ENCODE measurements around the gene PMEL.

- no peak for TF ChIP-seq CTCF (conservative IDR thresholded peaks at IDR 0.05)
- no peak for TF ChIP-seq ZFX (IDR thresholded peaks at IDR 0.05)
These were observed 38.4 kb upstream of the PMEL start for GRCh38 chr12:56004211-56004610.
